ENCODE results near the gene ELN.

The ELN gene

DNA sequence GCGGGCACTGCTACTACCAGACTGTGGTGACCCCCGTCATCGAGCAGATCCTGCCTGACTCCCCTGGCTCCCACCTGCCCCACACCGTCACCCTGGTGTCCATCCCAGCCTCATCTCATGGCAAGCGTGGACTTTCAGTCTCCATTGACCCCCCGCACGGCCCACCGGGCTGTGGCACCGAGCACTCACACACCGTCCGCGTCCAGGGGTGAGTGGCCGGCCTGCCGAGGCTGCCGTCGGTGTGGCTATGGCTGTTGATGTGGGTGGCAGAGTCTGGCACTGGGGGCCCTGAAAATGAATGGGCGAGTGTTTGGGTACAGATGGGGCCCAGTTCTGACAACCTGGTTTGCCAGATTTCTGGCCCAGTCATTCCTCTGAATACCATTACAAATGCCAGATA, 71.1 kb downstream of the ELN start:
- no peak for DNase-seq

DNA sequence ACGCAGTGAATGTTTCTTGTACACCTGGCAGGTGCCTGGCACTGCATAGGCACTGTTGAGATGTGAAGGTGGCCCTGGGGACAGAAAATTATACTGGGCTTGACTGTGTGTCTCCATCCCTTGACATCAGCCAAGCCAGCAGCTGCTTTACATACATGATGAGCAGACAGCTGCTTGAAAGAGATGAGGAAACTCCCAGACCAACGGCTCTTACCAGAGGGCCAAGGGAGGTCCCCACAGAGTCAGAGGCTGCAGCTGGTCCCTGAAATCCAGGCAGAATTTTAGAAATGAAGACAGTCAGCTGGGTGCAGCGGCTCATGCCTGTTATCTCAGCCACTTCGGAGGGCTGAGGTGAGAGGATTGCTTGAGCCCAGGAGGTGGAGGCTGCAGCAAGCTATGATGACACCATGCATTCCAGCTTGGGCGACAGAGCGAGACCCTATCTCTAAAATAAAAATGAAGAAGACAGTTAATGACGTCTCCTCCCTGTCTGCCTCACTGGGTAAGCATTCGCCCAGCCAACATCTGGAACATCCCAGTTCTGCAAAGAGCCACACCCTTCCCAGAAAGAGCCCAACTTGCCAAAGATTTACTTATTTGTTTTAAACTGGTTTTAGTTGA, 73.2 kb downstream of the ELN start:
- DNase-seq = no peak

DNA sequence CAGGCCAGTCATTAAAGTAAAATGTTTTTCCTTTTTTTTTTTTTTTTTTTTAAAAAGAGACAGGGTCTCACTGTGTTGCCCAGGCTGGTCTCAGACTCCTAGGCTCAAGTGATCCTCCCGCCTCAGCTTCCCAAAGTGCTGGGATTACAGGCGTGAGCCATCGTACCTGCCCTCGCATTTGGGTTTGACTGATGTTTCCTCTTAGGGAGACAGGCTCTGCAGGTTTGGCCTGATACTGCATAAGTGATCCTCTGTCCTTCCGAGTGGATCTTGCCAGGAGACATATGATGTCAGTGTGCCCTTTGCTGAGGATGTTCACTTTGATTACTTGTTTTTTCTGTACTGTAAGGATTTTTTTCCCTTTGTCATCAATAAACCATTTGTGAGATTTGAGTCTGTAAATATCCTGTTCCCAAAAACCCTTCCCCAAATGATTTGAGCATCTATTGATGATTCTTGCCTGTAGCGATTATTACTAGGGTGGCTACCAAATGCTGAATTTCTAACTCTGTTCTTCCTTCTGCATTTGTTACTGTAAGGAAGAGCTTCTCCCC, 75.3 kb downstream of the ELN start:
- no peak for DNase-seq

DNA sequence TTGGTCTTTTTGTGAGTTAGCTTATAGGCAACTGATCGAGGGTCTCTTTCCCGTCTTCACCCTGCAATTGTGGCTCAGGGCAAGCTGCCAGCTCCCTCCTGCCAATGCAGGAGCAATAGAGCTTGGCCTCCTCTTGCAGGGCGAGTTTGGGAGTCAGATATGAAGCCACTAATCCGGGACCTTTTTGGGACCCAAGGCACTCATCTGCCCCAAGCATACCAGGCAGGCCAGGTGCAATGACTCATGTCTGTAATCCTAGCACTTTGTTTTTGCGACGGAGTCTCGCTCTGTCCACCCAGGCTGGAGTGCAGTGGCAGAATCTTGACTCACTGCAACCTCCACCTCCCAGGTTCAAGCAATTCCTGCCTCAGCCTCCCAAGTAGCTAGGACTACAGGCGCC, 76.7 kb downstream of the ELN start:
- no peak for DNase-seq

DNA sequence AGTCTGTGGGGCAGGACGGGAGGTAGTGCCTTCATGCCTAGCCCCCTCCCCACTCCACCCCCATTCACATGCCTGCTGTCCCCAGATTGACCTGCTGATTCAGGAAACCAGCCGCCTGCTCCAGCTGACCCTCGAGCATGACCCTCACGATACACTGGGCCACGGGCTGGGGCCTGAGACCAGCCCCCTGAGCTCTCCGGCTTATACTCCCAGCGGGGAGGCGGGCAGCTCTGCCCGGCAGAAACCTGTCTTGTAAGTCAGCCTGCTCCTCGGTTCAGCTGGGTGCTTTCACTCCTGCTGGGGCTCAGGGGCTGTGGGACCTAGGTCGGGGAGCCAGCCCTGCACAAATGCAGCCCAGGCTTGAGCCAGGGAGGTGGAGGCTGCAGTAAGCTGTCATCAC, 78.0 kb downstream of the ELN start:
- DNase-seq = no peak

DNA sequence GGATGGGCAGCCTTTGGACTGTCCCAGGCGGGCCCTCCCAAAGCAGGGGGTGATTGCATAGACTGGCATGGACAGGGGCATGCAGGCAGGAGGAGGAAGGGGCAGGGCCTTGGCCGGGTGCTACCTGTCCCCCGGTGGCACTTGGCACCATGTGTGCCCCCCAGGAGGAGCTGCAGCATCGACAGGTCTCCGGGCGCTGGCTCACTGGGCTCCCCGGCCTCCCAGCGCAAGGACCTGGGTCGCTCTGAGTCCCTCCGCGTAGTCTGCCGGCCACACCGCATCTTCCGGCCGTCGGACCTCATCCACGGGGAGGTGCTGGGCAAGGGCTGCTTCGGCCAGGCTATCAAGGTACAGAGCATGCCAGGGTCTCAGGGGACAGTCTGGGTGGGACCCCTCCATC, 78.9 kb downstream of the ELN start:
- no peak for DNase-seq

DNA sequence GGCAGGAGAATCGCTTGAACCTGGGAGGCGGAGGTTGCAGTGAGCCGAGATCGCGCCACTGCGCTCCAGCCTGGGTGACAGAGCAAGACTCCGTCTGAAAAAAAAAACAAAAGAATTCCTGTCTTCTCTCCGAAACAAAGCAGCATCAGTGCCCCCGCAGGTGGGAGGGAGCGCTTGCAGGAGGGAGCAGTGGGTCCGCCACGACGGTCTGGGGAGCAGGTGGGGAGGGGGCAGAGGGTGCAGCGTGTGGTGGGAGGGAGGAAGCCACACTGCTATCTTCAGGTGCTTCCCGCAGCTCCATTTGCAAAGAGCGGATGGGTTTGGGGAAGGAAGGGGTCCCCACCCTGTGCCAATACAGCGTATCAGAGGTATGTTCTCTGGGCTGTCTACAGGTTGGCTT, 87.4 kb downstream of the ELN start:
- no peak for DNase-seq

DNA sequence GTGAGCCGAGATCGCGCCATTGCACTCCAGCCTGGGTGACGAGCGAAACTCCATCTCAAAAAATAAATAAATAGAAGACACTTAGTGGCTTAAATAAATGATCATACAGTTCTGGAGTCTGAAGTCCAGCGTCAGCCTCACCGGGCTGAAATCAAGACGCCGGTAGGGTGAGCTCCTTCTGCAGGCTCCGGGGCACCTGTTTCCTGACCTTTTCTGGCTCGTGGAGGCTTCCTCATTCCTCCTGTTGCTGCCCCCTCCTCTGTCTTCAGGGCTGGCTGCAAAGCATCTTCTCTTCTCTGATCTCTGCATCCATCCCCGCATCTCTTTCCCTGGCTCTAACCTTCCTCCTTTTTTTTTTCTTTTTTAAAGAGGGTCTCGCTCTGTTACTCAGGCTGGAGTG, 88.4 kb downstream of the ELN start:
- DNase-seq = no peak
